SW480 (cell line): Measurements from ENCODE around the gene KCNJ2.
A peak's percentile ranks its signal among the peaks of the same experiment; 100 is the strongest.

Source experiments
- DNase-seq: peaks from one replicate; pipeline ENCODE4 v3.0.0-alpha.2; 2016; ENCODE audit warnings: low spot score

The KCNJ2 gene

DNA sequence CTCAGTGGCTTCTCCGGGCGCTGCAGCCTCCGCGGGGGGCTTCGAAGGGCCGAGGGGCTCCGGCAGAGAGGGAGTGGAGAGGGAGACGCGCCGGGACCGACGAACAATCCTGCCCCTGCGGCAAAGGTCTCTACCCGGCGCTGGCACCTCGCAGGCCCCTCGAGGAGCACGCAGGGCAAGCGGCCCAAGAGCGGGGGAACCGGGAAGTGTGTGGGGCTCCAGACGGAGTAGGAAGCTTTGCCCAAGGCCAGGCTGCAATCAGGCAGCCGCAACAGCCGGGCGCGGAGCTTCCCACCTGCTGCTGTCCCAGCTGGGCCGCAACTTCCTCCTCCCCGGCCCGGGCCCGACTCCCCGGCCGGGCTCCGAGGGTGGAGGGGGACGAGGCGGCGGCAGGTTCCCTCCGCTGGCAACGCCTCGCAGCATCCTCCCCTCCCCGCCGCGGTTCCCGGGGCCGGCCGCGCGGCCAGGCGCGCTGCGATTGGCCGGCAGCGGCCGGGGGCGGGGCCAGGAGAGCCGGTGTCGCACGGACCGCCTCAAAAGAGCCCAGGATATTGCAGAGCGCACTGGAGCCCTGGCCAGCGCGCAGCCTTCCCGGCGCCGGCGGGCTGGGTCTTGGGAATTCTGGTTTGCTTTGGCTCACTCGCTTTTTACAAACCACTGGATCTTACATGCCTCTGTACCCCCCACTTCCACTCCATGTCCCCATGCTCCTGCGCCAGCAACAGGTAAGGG lies at the start of gene KCNJ2:
KCNJ2 (plus strand) TSS at position 556 of the 732 bp plus-strand sequence. CDS start 5,508 bp downstream, outside the sequence.
- DNase-seq = peak; percentile 83

DNA sequence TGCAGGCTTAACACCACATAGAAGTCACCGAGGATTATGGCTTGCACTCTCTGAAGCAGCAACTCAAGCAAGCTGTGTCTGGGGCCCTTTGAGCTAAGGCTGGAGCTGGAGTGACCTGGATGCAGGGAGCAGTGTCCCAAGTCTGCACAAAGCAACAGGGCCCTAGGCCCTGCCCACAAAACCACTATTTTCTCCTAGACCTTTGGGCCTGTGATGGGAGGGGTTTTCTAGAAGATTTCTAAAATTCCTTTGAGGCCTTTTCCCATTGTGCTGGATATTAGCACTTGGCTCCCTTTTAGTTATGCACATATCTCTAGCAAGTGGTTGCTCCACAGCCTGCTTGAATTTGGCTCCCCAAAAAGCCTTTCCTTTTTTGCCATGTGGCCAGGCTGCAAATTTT lies 49.8 kb upstream of the KCNJ2 start:
- DNase-seq = no peak

GRCh38 chr17:70119983-70120382 lies 49.3 kb upstream of the KCNJ2 start:
- DNase-seq = no peak

GRCh38 chr17:70120425-70120824 lies 48.9 kb upstream of the KCNJ2 start:
- no peak for DNase-seq

- DNase-seq = no peak
These were observed 48.2 kb upstream of the KCNJ2 start for GRCh38 chr17:70121126-70121525.

GRCh38 chr17:70123193-70123592 lies 46.1 kb upstream of the KCNJ2 start:
- DNase-seq = no peak

- no peak for DNase-seq
These were observed 44.6 kb upstream of the KCNJ2 start for GRCh38 chr17:70124723-70125122.

DNA sequence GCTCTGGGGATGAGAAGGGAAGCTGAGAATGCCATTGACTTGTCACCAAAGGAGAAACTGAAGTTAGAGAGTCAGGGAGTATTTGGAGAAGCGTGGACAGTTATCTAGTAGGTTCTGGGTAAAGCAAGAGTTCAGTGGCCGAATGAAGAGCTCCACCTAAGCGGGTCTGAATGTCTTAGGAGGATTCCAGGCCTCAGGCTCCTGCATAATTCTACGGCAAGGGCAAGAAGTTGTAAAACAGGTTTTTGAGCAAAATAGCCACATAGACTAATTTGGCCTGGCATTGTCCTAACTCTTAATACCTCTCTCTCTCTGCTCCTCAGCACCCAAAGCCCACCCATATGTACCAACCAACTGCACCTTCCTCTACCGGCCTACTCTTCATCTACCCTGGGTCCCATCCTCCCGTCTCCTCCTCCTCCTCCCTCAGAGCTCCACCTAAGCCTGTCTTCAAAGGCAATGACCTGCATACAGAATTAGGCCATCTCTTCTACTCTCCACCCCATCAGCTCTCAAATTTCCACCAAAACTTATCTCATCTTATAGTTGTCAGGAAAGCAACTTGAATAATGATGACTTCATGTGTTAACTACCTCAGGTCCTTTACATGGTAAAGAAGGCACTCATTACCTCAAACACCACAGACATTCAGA lies 42.0 kb upstream of the KCNJ2 start:
- DNase-seq = no peak

DNA sequence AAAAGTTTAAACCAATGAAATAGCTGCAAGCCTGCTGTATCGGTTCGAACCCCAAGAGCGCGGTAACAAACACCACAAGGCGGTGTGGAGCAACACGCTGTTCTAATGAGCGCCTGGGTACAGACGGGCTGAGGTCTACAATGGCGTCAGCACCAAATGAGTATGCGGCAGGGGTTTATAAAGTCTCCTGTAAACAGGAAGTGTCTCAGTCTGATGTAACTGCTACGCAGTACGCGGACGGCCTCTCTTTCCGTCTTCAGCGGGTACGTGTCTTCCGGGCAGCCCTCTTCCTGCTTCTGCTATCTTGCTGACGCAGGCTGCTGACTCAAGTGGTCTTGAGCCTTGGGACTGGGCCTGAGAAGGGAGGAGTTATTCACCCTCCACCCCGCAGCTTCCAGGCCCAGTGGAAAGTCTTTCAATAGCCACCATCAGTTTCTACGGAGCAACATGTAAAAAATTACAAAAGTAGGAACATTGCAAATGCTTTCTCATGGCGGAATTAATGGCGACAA lies 40.5 kb upstream of the KCNJ2 start:
- DNase-seq = no peak

DNA sequence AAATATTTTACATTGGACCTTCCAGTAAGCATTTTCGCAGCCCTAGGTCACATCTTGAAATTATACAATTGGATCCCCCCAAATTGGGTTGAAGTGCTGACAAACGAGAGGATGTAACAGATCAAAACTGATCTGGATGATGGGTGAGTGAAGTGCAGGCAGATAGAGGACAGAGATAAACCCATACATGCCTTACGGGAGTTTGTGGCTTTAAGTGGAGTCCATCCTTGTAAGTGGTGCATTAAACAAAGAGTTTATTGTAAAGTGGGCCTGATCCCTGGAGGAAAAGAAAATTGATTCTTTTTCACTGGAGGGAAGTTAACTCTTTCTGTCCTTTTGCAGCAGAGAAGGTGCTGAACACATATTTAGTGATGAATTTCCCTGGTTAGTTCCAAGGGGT lies 39.0 kb upstream of the KCNJ2 start:
- DNase-seq = no peak

- DNase-seq = no peak
These were observed 36.8 kb upstream of the KCNJ2 start for GRCh38 chr17:70132505-70132904.

DNA sequence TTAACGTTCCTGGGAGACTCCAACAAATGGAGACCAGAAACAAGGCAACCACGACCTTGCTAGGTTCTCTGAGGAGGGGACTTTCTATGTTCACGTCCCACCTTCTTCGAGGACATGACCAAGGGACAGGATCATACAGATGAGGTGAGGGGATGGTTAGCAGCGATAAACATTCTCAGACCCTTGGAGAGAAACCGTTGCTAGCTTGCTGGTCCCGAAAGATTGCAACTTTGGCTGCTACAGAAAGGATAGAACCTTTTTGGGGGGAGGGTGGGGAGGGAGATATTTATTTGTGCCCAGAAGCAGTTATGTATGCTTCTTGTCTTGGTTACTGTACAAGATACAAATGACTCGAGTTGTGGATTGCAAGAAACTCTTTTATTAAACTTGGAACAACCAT lies 35.3 kb upstream of the KCNJ2 start:
- DNase-seq = no peak

DNA sequence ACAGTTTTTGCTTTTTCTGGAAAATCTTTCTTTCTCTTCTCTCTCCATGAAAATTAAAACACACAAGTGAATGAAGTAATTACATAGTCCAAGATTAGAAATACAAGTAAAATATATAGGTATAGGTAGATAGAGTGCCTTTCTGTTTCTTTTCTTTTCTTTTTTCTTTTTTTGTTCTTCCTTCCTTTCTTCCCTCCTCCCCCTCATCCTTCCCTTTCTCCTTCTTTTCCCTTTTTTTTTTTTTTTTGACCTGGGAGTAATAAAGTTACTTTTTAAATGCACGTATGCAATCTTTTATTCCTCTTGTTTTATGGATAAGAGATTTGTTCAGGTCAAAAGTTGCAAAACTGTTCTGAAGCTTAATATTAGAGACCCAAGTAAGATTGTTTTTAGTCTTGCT lies 34.6 kb upstream of the KCNJ2 start:
- DNase-seq = no peak

GRCh38 chr17:70136131-70136530 lies 33.2 kb upstream of the KCNJ2 start:
- DNase-seq = no peak

DNA sequence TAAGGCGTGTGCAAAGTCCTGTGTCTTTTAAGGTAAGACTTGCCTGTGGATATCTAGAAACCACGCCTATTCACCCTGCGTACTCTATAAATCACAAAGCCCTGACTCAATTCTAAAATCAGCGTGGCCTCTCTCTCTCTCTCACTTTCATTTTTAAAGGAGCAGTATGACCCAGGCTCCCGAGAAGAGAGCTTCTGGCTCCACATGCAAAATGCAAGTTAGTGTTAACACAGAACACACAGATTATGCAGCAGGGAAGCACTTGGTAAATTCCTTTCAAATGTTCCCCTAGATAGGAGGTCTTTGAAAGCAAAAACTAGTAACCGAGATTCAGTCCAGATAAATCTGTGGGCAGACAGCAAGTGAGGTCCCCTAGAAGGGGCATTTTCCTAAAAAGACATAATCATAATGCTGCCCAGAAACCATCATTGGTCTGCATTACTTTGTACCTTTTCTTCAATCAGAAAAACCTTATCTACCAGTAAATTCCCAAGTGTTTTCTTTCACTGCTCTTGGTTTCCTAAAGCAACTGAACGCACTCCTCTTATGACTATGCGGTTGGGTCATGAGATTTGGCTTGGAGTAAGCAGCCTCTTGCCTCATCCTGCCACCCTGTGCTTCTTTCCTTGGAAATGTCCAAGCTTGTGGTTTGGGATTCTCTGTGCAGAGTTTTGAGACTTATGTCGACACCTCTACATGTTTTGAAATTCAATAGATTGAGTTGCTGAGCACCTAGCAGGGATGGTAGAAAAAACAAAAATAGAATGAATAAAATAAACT lies 31.7 kb upstream of the KCNJ2 start:
- DNase-seq = peak; percentile 41

DNA sequence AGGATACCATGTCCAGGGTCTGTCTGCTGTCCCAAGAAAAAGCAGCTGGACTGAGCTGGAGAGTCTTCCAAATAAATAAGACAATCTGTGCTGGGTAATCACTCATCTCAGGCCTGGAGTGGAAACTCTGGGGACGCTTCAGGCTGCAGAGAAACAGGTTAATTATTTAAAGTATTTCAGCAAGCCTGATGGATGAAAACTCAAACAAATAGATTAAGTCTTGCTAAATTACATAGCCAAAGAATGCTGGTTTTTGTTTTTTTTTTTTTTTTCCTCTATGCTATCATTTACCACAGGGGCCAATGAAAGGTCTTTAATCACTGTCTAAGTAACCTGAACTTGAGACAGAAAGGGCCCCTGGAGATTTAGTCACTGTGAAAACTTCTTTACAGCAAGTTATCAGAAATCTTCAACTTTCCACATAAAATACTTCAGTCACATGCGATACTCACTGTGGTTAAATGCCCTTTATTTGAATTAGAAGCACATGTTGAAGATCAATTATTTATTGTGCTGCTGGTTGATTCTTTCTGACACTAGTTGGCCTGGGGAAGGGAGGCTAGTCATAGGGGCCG lies 31.0 kb upstream of the KCNJ2 start:
- DNase-seq = no peak

- no peak for DNase-seq
These were observed 29.8 kb upstream of the KCNJ2 start for GRCh38 chr17:70139449-70139993.

DNA sequence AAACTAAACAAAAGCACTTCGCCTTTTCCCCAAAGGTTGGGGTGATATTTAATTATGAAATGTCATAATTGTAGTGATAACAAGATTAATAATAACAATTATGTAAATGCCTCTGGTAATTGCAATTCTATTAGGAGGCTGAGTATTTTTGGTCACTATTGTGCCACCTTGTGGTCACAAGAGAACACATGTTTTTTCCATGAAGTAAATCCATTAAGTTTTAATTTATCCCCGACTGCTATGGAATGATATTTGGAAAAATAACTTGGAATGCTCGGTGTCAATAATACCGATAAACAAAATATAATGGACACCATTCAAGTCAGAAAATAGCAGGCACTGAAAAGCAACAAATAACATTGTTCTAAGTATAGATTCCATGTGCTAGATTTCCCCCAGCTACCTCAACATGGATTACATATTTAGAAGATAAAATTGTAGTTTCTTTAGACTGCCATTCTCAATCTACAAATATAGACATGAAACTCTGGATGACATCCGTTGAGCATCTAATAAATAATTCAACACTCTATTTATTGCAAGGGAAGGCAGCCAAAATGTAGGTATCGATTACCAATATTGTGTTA lies 25.0 kb upstream of the KCNJ2 start:
- peak; percentile 38 for DNase-seq

DNA sequence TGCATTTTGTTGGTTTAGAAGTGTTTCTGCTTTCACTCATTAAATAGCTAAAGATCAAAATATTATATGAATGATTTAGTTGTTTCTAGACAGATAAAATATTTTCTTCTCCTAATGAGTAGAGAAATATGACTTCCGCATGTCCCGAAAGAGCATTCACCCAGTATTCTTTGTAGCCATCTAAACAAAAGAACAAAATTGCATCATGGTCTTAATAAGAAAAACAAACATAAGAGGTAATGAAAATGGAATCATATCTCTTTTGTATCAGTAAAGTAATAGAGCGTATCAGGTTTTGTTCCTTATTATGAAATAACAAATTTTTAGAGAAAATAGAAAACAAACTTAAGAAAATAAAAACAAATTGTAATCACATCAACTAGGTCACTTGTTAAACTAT lies 16.1 kb upstream of the KCNJ2 start:
- no peak for DNase-seq

- no peak for DNase-seq
These were observed 12.2 kb upstream of the KCNJ2 start for GRCh38 chr17:70157151-70157550.

- DNase-seq = no peak
These were observed 11.2 kb upstream of the KCNJ2 start for GRCh38 chr17:70158180-70158579.

DNA sequence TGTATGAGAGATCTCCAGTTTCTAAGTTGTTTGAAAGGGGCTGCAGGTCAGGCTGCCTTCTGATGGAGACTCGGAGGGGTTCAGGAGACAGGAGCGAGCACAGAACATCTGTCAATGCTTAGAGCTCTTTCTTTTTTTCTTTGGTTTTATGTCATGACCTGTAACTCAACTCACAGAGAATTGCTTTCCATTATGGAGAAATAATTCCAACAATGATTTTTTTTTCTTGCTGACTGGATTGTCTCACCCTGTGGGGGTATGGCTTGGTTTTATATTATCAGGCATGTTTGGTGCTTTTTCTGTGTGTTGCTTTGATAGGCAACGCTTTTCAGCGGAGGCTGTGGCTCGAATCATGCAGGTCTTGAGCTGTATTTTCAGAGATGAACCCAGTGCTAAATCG lies 10.7 kb upstream of the KCNJ2 start:
- DNase-seq = no peak
